PC-9 (cell line): ENCODE data around the gene SREBF2.

ENCODE experiments used
- EZH2 ChIP-seq: fragments of 200-600 bp; sonication (generic); IDR thresholded peaks from 2 replicates; pipeline ENCODE4 v1.8.0; 2017; ENCODE audit warnings: antibody characterized with exemption, low read depth
- TF ChIP-seq, protein P1 (sequence below): fragments of 200-600 bp; sonication (generic); conservative IDR thresholded peaks from 2 replicates; pipeline ENCODE4 v1.6.1; 2017; ENCODE audit warnings: mixed run types, antibody characterized with exemption, mild to moderate bottlenecking, moderate library complexity

DNA sequence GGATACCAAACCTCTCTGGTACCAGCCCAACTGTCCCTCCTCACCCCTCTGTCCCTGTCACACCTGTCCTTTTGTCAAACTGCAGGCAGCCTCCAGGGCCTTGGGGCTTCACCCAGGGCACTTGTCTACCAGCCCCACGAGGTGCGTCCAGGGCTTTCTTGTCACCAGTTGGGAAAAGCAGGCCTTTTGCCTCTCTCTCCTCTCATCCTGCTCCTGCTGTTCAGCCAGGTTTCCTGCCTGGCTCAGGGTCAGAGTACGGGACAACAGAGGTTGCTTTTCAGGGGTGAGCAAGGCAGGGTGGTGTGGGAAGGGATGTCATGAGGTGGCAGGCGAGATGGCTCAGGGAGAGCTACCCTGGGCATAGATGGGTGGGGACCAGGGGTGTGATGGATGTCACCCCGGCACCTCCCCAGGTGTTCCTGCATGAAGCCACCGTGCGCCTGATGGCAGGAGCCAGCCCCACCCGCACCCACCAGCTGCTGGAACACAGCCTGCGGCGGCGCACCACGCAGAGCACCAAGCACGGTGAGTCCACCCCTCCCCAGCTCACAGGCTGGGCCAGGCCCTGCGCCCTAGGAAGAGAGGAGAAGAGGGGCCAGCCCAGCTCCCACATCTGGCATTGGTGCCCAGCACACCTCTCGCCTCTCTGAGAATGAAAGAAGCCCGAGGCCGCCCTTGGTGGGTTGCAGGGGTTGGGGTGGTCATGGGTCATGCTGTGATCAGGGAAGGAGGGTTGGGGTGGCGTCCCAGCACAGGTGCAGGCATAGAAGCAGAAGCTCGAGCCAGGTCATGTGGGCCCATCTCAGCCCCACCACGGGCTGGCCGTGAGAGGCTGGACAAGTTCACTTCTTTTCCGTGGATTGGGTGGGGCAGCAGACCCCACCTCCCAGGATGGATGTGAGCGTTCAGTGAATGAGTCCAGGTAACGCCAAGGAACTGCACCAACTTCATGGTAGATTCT lies 71.8 kb downstream of the SREBF2 start:
- TF ChIP-seq, protein P1, sequence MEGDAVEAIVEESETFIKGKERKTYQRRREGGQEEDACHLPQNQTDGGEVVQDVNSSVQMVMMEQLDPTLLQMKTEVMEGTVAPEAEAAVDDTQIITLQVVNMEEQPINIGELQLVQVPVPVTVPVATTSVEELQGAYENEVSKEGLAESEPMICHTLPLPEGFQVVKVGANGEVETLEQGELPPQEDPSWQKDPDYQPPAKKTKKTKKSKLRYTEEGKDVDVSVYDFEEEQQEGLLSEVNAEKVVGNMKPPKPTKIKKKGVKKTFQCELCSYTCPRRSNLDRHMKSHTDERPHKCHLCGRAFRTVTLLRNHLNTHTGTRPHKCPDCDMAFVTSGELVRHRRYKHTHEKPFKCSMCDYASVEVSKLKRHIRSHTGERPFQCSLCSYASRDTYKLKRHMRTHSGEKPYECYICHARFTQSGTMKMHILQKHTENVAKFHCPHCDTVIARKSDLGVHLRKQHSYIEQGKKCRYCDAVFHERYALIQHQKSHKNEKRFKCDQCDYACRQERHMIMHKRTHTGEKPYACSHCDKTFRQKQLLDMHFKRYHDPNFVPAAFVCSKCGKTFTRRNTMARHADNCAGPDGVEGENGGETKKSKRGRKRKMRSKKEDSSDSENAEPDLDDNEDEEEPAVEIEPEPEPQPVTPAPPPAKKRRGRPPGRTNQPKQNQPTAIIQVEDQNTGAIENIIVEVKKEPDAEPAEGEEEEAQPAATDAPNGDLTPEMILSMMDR = no peak
- TF ChIP-seq EZH2 = no peak
